Small intestine (tissue), 7 donors: Measurements from ENCODE around the gene KANSL1. TPM values are rescaled to one million over a fixed set of nuclear protein-coding genes. Genes with fewer than 3 reads are reported as not detected.

Experiments used
- DNase-seq, 2 donors: peaks; one replicate each; pipeline versions ENCODE4 v3.0.0 to v3.0.0-alpha.2; 2013
- FAIRE-seq: peaks from 2 replicates; lab custom pipeline; 2012; peaks lifted over from hg19 to GRCh38; lab: Jason Lieb, UNC
- H3K27ac ChIP-seq, 3 donors: one replicate each; pipeline ENCODE4 v1.5.1; 2013; ENCODE audit warnings: low read length in 2 of 3, mild to moderate bottlenecking in 2 of 3, control low read depth in 1 of 3, inconsistent platforms in 1 of 3, low read depth in 1 of 3, moderate library complexity in 1 of 3
- H3K27me3 ChIP-seq, 3 donors: one replicate each; pipeline ENCODE4 v1.6.1; 2013; ENCODE audit warnings: low read length in 3 of 3, inconsistent platforms in 1 of 3; ENCODE audit not compliant: control insufficient read depth in 3 of 3, insufficient read depth in 3 of 3
- H3K36me3 ChIP-seq, 3 donors: one replicate each; pipeline ENCODE4 v1.6.1; 2013; ENCODE audit warnings: low read length in 3 of 3, inconsistent platforms in 1 of 3, low read depth in 1 of 3, mild to moderate bottlenecking in 1 of 3, moderate library complexity in 1 of 3; ENCODE audit not compliant: control insufficient read depth in 3 of 3, insufficient read depth in 2 of 3
- H3K4me1 ChIP-seq, 3 donors: one replicate each; pipeline ENCODE4 v1.6.1; 2013; ENCODE audit warnings: low read length in 2 of 3, inconsistent platforms in 1 of 3, low read depth in 1 of 3, mild to moderate bottlenecking in 1 of 3, moderate library complexity in 1 of 3; ENCODE audit not compliant: control insufficient read depth in 3 of 3, insufficient read depth in 2 of 3
- H3K4me3 ChIP-seq, 3 donors: one replicate each; pipeline ENCODE4 v1.5.1; 2013; ENCODE audit warnings: low read length in 3 of 3, control low read depth in 1 of 3, inconsistent platforms in 1 of 3, low read depth in 1 of 3, mild to moderate bottlenecking in 1 of 3, moderate library complexity in 1 of 3
- H3K9me3 ChIP-seq, 2 donors: one replicate each; pipeline ENCODE4 v1.6.1; 2013; ENCODE audit warnings: low read depth in 1 of 2, low read length in 1 of 2; ENCODE audit not compliant: control insufficient read depth in 2 of 2, insufficient read depth in 1 of 2
- WGBS, 3 donors: extraction: QIAGEN DNeasy Blood & Tissue Kit; methylation state at CpG; one replicate each; pipeline ENCODE4 v1.1.7; 2013; 5-methylcytosine and 5-hydroxymethylcytosine counted together
- polyA plus RNA-seq, 4 donors: library from polyadenylated mRNA; stranded (reverse) in 3 of 4; unstranded in 1 of 4; fragments of 200-250 nt in 3 of 4; fragments of 120-200 nt in 1 of 4; gene quantifications; one replicate each; pipeline versions ENCODE4 v1.2.1 to v1.2.3, GENCODE V29; 2013
- donor health status: healthy with polysubstance abuse.
- donor health status: control.
- donor health status: control.
- donor health status: Bipolar disorder and iron deficiency.
- donor health status: healthy.

Gene KANSL1
- polyA plus RNA-seq, 4 donors, result 12.7 to 54.0 (median 20.2) TPM

DNA sequence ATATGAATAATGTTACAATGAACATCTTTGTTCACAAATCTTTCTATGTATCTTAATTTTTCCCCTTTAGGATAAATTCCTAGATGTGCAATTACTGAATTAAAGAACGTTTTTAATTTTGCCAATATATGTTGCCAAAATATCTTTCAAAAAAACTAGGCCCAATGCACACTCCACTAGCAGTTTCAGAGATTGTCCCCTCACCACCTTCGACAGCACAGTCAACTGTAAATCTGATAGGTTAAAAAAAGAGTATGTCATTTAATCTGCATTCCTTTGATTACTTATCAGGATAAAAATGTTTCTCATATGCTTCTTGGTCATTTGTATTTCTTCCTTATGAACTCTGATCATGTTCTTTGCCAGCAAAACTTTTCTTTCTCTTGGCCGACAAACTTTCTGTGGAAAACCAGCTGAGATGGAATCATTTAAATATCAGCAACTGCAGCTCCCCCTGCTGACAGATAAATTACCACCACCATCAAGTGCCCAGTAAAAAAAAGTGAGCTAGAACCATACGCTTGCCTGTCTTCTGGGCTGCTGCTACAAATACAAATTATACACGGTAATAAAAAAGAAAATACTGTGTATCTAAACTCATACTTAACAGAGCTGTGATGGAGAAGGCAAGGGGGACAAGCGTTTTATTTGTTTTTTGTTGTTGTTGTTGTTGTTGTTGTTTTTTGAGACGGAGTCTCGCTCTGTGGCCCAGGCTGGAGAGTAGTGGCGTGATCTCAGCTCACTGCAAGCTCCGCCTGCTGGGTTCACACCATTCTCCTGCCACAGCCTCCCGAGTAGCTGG is 19.6 kb upstream of the KANSL1 start:
- Histone ChIP-seq H3K36me3 (peaks cover 0 to 21% (median 0%) of the 10 kb centered on the region in 3 donors), H3K27me3 (no peaks in the 10 kb centered on the region), H3K4me3 (no peak overlapping the region), H3K4me1 (no peaks in the 10 kb centered on the region), H3K9me3 (no peaks in the 10 kb centered on the region), H3K27ac (peak overlapping the region in 1 of 3 donors; percentile 18)
- no peak for FAIRE-seq
- WGBS, 3 donors, result 40 to 52% (median 46%) methylated on average over 11 of the region's 11 CpGs
- DNase-seq, result peak; percentile 88 to 92

DNA sequence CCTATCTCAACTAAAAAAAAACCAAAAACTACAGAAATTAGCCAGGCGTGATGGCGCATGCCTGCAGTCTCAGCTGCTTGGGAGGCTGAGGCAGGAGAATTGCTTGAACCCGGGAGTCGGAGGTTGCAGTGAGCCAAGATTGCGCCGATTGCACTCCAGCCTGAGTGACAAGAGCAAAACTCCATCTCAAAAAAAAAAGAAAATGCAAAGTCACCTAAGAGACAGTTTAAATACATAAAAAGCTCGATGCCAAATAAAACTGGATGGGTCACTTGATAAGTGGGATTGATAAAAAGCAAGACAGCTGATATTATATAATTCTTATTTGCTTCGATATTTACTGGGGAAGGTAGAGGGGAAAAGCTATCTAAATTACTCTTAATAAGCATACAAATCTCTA is 15.8 kb upstream of the KANSL1 start:
- no peak for FAIRE-seq
- 90 to 94% (median 93%) methylated on average over 8 of the region's 8 CpGs for WGBS, 3 donors
- no peak for DNase-seq
- H3K9me3 ChIP-seq, result peaks cover 0 to 10% of the 10 kb centered on the region in 2 donors
- peaks cover 0 to 23% (median 0%) of the 10 kb centered on the region in 3 donors for H3K36me3 ChIP-seq
- H3K4me3 ChIP-seq, result no peak overlapping the region
- H3K27me3 ChIP-seq, result no peaks in the 10 kb centered on the region
- no peak overlapping the region for H3K27ac ChIP-seq
- no peaks in the 10 kb centered on the region for H3K4me1 ChIP-seq

DNA sequence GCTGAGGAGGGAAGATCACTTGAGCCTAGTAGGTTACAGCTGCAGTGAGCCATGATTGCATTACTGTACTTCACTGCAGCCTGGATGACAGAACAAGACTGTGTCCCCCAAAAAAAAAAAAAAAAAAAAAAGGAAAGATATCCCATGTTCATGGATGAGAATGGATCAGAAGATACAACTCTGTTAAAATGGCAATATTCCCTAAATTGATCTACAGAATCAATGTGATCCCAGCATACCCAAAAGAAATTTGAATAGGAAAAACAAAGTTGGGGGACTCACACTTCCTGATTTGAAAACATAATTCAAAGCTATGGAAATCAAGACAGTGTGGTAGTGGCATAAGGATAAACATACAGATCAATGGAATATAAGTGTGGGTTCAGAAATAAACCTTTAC is 12.7 kb upstream of the KANSL1 start:
- FAIRE-seq (no peak), DNase-seq (no peak)
- Histone ChIP-seq H3K9me3 (peaks cover 0 to 12% of the 10 kb centered on the region in 2 donors), H3K4me1 (peaks cover 0 to 17% (median 4%) of the 10 kb centered on the region in 3 donors), H3K36me3 (peaks cover 0 to 20% (median 0%) of the 10 kb centered on the region in 3 donors), H3K27ac (no peak overlapping the region), H3K27me3 (no peaks in the 10 kb centered on the region), H3K4me3 (no peak overlapping the region)

DNA sequence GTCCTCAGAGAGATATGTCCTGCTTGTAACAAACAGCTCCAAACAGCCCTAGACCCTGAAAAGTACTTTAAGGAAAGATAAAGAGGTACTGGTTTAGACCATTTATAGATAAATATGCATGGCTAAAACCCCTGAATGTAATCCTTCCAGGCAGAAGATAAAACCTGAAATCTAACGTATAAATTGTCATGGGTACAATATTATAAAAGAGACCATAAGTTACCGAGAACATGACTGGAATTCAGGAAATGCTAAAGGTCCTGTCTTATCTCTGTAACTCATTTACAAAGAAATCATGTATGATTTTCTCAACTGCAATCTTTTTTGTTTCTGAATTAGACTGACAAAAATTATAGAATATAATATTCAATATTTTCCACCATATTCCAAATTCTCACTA is 9.2 kb upstream of the KANSL1 start:
- peaks cover 0 to 20% (median 6%) of the 10 kb centered on the region in 3 donors for H3K4me1 ChIP-seq
- peak; percentile 68 to 84 for DNase-seq

DNA sequence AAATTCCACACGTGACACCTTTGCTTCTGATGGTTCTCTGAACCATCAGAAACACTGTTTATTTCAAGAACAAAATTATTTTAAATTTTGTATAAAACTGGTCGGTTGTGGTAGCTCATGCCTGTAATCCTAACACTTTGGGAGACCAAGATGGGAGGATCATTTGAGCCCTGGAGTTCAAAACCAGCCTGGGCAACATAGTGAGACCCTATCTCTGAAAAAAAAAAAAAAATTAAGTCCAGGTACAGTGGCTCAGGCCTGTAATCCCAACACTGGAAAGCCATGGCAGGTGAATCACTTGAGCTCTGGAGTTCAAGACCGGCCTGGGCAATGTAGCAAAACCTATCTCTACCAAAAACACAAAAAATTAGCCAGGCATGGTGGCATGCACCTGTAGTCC is 8.3 kb upstream of the KANSL1 start:
- Histone ChIP-seq H3K4me3 (no peak overlapping the region), H3K9me3 (peaks cover 0 to 12% of the 10 kb centered on the region in 2 donors), H3K4me1 (peaks cover 0 to 20% (median 6%) of the 10 kb centered on the region in 3 donors), H3K27ac (peak overlapping the region in 2 of 3 donors; percentile 55 to 68), H3K36me3 (peaks cover 0 to 9% (median 0%) of the 10 kb centered on the region in 3 donors), H3K27me3 (no peaks in the 10 kb centered on the region)
- no peak for DNase-seq
- FAIRE-seq, result no peak
- WGBS, 3 donors, result 90 to 94% (median 92%) methylated on average over 3 of the region's 3 CpGs

More for the DNA sequence above, 9.2 kb upstream of the KANSL1 start:
- WGBS, 3 donors, result 12 to 73% (median 36%) methylated on average over 2 of the region's 2 CpGs
- FAIRE-seq, result peak; percentile 62
- H3K27ac ChIP-seq, result peak overlapping the region in 2 of 3 donors; percentile 55 to 68
- H3K9me3 ChIP-seq, result peaks cover 0 to 12% of the 10 kb centered on the region in 2 donors
- H3K4me3 ChIP-seq, result no peak overlapping the region
- no peaks in the 10 kb centered on the region for H3K27me3 ChIP-seq
- H3K36me3 ChIP-seq, result peaks cover 0 to 9% (median 0%) of the 10 kb centered on the region in 3 donors

DNA sequence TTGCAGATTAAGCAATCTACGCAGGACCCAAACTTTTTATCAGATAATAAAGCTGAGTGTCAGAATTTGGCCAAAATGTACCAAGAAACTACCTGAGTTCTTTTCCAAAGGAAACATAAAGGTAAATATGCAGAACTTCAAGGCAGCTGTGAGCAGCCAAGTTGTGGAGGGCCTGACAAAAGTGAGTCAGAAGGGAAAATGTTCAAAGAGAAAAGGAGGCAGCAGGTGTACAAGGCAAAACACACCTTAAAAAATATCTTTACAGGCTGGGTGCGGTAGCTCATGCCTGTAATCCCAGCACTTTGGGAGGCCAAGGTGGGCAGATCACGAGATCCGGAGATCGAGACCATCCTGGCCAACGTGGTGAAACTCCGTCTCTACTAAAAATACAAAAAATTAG is 7.0 kb upstream of the KANSL1 start:
- Histone ChIP-seq H3K4me1 (peaks cover 0 to 24% (median 9%) of the 10 kb centered on the region in 3 donors), H3K27me3 (no peaks in the 10 kb centered on the region), H3K4me3 (no peak overlapping the region), H3K36me3 (peaks cover 0 to 7% (median 0%) of the 10 kb centered on the region in 3 donors), H3K27ac (no peak overlapping the region), H3K9me3 (peaks cover 0 to 3% of the 10 kb centered on the region in 2 donors)
- FAIRE-seq (no peak), DNase-seq (peak in 1 of 2 donors; percentile 22)
- WGBS, 3 donors, result 30 to 75% (median 41%) methylated on average over 7 of the region's 7 CpGs

DNA sequence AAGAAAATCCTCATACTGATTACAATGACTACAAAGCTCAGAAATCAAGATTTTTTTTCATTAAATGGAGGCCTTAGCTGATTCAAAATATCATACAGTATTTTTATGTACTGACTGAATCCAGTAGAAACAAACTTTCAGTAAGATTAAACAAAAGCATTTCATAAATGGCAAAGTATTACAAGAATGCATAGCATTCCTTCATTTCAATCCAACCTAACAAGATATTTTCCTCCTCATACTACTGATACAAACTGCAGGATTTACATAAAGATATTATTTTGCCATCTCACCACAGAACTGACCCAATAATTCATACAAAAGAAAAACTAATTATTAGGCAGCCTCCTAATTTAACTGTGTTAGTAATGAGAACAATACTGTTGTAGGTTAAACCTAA is 6.2 kb upstream of the KANSL1 start:
- Histone ChIP-seq H3K4me3 (no peak overlapping the region), H3K4me1 (peaks cover 0 to 30% (median 9%) of the 10 kb centered on the region in 3 donors), H3K36me3 (peaks cover 0 to 7% (median 0%) of the 10 kb centered on the region in 3 donors), H3K27ac (no peak overlapping the region), H3K27me3 (no peaks in the 10 kb centered on the region), H3K9me3 (peaks cover 0 to 2% of the 10 kb centered on the region in 2 donors)
- FAIRE-seq (no peak), DNase-seq (no peak)

DNA sequence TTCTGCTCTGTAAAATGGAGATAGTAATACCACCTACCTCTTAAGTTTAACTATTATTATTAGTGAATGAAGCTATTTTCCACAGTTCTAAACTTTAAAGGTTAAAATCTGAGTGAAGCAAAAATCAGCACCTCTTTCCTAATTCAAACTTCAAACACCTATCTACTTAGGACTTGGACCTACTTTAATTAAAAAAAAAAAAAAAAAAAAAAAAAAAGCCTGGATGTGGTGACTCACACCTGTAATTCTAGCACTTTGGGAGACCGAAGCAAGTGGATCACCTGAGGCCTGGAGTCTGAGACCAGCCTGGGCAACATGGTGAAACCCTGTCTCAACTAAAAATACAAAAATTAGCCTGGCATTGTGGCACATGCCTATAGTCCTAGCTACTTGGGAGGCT is 5.0 kb upstream of the KANSL1 start:
- Histone ChIP-seq H3K36me3 (peaks cover 0 to 7% (median 0%) of the 10 kb centered on the region in 3 donors), H3K27ac (no peak overlapping the region), H3K4me1 (peaks cover 0 to 29% (median 9%) of the 10 kb centered on the region in 3 donors), H3K9me3 (peaks cover 0 to 2% of the 10 kb centered on the region in 2 donors), H3K27me3 (no peaks in the 10 kb centered on the region), H3K4me3 (no peak overlapping the region)
- DNase-seq (no peak), FAIRE-seq (no peak)
- 72 to 74% (median 72%) methylated on average over 1 of the region's 1 CpG for WGBS, 3 donors
